ENCODE measurements around the gene RPL41.
A peak's percentile ranks its signal among the peaks of the same experiment; 100 is the strongest.

Gene RPL41

DNA sequence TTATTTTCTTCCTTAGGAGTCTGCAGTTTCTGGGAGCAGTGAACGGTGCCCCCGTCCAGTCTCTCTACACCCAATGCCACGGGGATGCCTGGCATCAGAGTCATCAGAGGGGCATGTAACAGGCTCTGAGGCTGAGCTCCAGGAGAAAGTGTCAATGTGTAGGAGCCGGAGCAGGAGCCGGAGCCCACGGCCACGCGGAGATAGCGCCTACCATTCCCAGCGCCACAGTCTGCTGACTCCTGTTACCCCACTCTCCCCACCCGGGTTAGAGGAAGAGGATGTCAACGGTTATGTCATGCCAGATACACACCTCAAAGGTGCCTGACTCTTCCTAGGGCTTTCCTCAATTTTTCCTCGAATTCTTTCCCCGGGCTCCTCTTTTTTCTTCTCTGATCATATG lies 15.4 kb upstream of the RPL41 start:
- Histone ChIP-seq H3K36me3 (ENCODE audit: control insufficient read depth, insufficient read depth, low read length) (no peaks in the 10 kb centered on the region), H3K27ac (no peak overlapping the region)
- TF ChIP-seq CTCF (IDR thresholded peaks at IDR 0.05), result no peak

GRCh38 chr12:56102683-56103065 lies 13.8 kb upstream of the RPL41 start:
- no peak overlapping the region for H3K4me2 ChIP-seq (ENCODE audit: low read length)
- H3K9ac ChIP-seq, result no peak overlapping the region
- H2AFZ ChIP-seq, result no peak overlapping the region
- TF ChIP-seq CTCF (IDR thresholded peaks at IDR 0.05), result no peak
- no peaks in the 10 kb centered on the region for H3K36me3 ChIP-seq (ENCODE audit: control insufficient read depth, insufficient read depth, low read length)
- H3K4me1 ChIP-seq, result peaks cover 13% of the 10 kb centered on the region
- peaks cover 17% of the 10 kb centered on the region for H3K79me2 ChIP-seq
- H3K27me3 ChIP-seq (ENCODE audit: control insufficient read depth, insufficient read depth, low read length), result no peaks in the 10 kb centered on the region
- no peak overlapping the region for H3K4me3 ChIP-seq (ENCODE audit: low read depth, low read length)
- no peaks in the 10 kb centered on the region for H3K9me3 ChIP-seq (ENCODE audit: control insufficient read depth, low read length)
- no peak overlapping the region for H3K27ac ChIP-seq

More for the DNA sequence above, 15.4 kb upstream of the RPL41 start:
- H3K9me3 ChIP-seq (ENCODE audit: control insufficient read depth, low read length), result no peaks in the 10 kb centered on the region
- H3K9ac ChIP-seq, result no peak overlapping the region
- H3K4me1 ChIP-seq, result peaks cover 11% of the 10 kb centered on the region
- H3K79me2 ChIP-seq, result peaks cover 16% of the 10 kb centered on the region
- H2AFZ ChIP-seq, result no peak overlapping the region
- H3K4me3 ChIP-seq (ENCODE audit: low read depth, low read length), result no peak overlapping the region
- H3K27me3 ChIP-seq (ENCODE audit: control insufficient read depth, insufficient read depth, low read length), result no peaks in the 10 kb centered on the region
- no peak overlapping the region for H3K4me2 ChIP-seq (ENCODE audit: low read length)

- Histone ChIP-seq H3K9me3 (ENCODE audit: control insufficient read depth, low read length) (no peaks in the 10 kb centered on the region), H3K79me2 (peaks cover 17% of the 10 kb centered on the region), H3K9ac (no peak overlapping the region), H3K27me3 (ENCODE audit: control insufficient read depth, insufficient read depth, low read length) (no peaks in the 10 kb centered on the region), H3K27ac (peak overlapping the region; percentile 84), H3K4me2 (ENCODE audit: low read length) (peak overlapping the region; percentile 75), H3K36me3 (ENCODE audit: control insufficient read depth, insufficient read depth, low read length) (no peaks in the 10 kb centered on the region), H2AFZ (peak overlapping the region; percentile 81), H3K4me1 (peaks cover 13% of the 10 kb centered on the region), H3K4me3 (ENCODE audit: low read depth, low read length) (peak overlapping the region; percentile 80)
- TF ChIP-seq CTCF (IDR thresholded peaks at IDR 0.05), result no peak
These were observed 13.2 kb upstream of the RPL41 start for GRCh38 chr12:56103066-56103711.

- Histone ChIP-seq H3K27me3 (ENCODE audit: control insufficient read depth, insufficient read depth, low read length) (no peaks in the 10 kb centered on the region), H3K36me3 (ENCODE audit: control insufficient read depth, insufficient read depth, low read length) (no peaks in the 10 kb centered on the region), H3K79me2 (peaks cover 17% of the 10 kb centered on the region), H3K9me3 (ENCODE audit: control insufficient read depth, low read length) (no peaks in the 10 kb centered on the region), H3K4me1 (peaks cover 13% of the 10 kb centered on the region), H2AFZ (peak overlapping the region; percentile 81), H3K9ac (no peak overlapping the region), H3K4me3 (ENCODE audit: low read depth, low read length) (peak overlapping the region; percentile 80), H3K4me2 (ENCODE audit: low read length) (peak overlapping the region; percentile 75), H3K27ac (peak overlapping the region; percentile 84)
- no peak for TF ChIP-seq CTCF (IDR thresholded peaks at IDR 0.05)
These were observed 12.7 kb upstream of the RPL41 start for GRCh38 chr12:56103823-56104108.

DNA sequence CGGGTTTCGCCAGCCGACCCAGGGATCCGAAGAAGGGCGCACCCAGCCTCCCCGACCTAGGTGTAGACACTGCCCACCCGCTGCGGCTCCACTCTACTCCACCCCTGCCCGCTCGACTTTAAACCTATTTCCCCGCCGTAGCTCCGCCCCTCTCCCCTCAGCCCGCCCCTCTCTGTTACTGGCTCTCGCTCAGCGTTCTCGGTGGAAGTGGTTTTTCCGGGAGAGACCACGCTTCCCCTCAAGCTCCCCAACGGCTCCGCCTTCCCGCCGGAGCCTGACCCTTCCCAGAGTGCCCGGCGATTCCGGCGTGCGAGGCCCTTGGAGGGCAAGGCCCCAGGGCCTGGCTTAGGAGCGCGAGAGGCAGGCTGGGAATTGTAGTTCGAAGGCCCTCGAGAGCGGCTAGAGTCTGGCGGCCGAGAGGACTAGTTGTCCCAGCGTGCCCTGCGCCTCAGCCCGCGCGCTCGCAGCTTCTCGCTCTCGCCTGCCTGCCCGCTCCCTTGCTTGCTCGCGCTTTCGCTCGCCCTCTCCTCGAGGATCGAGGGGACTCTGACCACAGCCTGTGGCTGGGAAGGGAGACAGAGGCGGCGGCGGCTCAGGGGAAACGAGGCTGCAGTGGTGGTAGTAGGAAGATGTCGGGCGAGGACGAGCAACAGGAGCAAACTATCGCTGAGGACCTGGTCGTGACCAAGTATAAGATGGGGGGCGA lies 12.2 kb upstream of the RPL41 start, which contains the start of gene PA2G4:
TSS of gene PA2G4 (plus strand) at position 451 of the 706 bp plus-strand sequence. CDS start at position 630, 179 bp downstream.
- H3K36me3 ChIP-seq (ENCODE audit: control insufficient read depth, insufficient read depth, low read length), result no peaks in the 10 kb centered on the region
- H3K9me3 ChIP-seq (ENCODE audit: control insufficient read depth, low read length), result no peaks in the 10 kb centered on the region
- H3K4me3 ChIP-seq (ENCODE audit: low read depth, low read length), result peak within 1 kb of the TSS; percentile 80
- TF ChIP-seq CTCF (IDR thresholded peaks at IDR 0.05), result no peak
- H3K79me2 ChIP-seq, result peaks cover 17% of the 10 kb centered on the region
- no peaks in the 10 kb centered on the region for H3K27me3 ChIP-seq (ENCODE audit: control insufficient read depth, insufficient read depth, low read length)
- H2AFZ ChIP-seq, result peak within 1 kb of the TSS; percentile 81
- H3K4me2 ChIP-seq (ENCODE audit: low read length), result peak within 1 kb of the TSS; percentile 81
- peaks cover 13% of the 10 kb centered on the region for H3K4me1 ChIP-seq
- peak within 1 kb of the TSS; percentile 82 for H3K9ac ChIP-seq
- peak within 1 kb of the TSS; percentile 84 for H3K27ac ChIP-seq
